VCaP (cell line): ENCODE data around the gene IL21R.
"Not testable (repeated sequence)": the region's sequence is repeated elsewhere in the genome, so short reads cannot be mapped to it uniquely, and the experiment has no call there.

Experiments used
- H3K27ac ChIP-seq: fragments of 450-650 bp; 2 replicates; pipeline ENCODE4 v1.5.1; 2017
- TF ChIP-seq, protein P1 (sequence below): fragments of 450-650 bp; conservative IDR thresholded peaks from 2 replicates; pipeline ENCODE4 v1.5.1; 2017; ENCODE audit warnings: mild to moderate bottlenecking, moderate library complexity

Gene IL21R

GRCh38 chr16:27385398-27385797, 16.6 kb upstream of the IL21R start:
- TF ChIP-seq, protein P1, sequence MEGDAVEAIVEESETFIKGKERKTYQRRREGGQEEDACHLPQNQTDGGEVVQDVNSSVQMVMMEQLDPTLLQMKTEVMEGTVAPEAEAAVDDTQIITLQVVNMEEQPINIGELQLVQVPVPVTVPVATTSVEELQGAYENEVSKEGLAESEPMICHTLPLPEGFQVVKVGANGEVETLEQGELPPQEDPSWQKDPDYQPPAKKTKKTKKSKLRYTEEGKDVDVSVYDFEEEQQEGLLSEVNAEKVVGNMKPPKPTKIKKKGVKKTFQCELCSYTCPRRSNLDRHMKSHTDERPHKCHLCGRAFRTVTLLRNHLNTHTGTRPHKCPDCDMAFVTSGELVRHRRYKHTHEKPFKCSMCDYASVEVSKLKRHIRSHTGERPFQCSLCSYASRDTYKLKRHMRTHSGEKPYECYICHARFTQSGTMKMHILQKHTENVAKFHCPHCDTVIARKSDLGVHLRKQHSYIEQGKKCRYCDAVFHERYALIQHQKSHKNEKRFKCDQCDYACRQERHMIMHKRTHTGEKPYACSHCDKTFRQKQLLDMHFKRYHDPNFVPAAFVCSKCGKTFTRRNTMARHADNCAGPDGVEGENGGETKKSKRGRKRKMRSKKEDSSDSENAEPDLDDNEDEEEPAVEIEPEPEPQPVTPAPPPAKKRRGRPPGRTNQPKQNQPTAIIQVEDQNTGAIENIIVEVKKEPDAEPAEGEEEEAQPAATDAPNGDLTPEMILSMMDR, result no peak
- no peak overlapping the region for H3K27ac ChIP-seq

GRCh38 chr16:27386674-27387073, 15.3 kb upstream of the IL21R start:
- TF ChIP-seq, protein P1, result no peak
- H3K27ac ChIP-seq, result no peak overlapping the region

GRCh38 chr16:27387724-27388123, 14.2 kb upstream of the IL21R start:
- no peak overlapping the region for H3K27ac ChIP-seq

GRCh38 chr16:27389272-27389961, 12.6 kb upstream of the IL21R start:
- TF ChIP-seq, protein P1, result no peak
- no peak overlapping the region for H3K27ac ChIP-seq

More at GRCh38 chr16:27387724-27388123, 14.2 kb upstream of the IL21R start:
- TF ChIP-seq, protein P1, result no peak

GRCh38 chr16:27390151-27390550, 11.8 kb upstream of the IL21R start:
- H3K27ac ChIP-seq, result no peak overlapping the region
- TF ChIP-seq, protein P1, result no peak

- TF ChIP-seq, protein P1, result no peak
- H3K27ac ChIP-seq, result no peak overlapping the region
Measured at GRCh38 chr16:27392671-27393070, 9.3 kb upstream of the IL21R start.

DNA sequence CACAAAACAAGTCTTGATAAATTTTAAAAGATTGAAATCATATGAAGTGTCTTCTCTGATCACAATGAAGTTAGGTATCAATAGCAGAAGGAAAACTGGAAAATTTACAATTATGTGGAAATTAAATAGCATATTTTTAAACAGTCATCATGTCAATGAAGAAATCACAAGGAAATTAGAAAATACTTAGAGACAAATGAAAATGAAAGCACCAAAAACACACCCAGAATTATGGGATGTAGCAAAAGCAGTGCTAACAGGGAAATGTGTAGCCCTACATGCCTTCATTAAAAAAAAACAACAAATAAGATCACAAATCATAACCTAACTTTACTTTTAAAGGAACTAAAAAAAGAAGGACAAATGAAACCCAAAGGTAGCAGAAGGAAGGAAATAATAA, 7.5 kb upstream of the IL21R start:
- no peak overlapping the region for H3K27ac ChIP-seq
- TF ChIP-seq, protein P1, result no peak

- not testable (repeated sequence) for H3K27ac ChIP-seq
Measured at GRCh38 chr16:27398341-27398893, 3.6 kb upstream of the IL21R start.
